NCI-H2081 treated with DMSO at 0.1 percent for 48 hours (cell line): Measurements from ENCODE around the gene FSIP1.

ENCODE experiments used
- DNase-seq: peaks from one replicate; lab custom pipeline; 2025; lab: John Stamatoyannopoulos, UW

Gene FSIP1

DNA sequence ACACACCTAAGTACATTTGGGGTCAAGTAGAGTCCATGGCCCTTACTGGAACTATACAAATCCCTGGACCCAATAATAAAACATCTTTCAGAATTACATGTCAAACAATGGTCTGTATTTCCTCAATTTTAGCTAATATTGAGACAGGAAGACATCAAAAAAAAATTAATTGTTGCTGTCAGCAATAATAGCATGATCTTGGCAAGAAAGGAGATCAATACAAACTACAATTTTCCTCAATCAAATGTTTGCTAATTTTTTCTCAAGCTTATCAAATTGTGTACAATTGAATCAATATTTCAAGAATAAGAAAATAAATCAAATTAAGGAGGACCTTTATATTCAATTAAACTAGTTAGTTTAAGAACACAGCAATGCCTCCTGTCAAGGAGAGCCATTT is 62.6 kb downstream of the FSIP1 start:
- no peak for DNase-seq

- no peak for DNase-seq
Observed at GRCh38 chr15:39719109-39719508, 63.5 kb downstream of the FSIP1 start.

DNA sequence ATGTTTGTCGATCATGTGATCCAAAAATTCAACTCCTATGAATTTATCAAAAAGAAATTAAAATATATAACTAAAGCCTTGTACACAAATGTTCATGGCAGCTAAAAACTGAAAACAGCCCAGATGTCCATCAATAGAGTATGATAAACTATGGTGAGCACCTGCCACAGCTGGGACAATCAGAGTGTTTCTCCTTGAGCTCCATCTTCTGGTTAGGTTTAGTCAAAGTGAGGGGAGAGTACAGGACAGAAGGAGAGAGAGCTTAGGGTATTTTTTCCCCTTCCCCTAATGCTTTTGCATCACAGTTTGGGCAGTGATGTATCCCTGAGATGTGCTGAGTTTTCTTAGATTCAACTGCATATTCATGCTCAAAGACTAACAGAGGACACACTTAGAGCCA is 65.5 kb downstream of the FSIP1 start:
- no peak for DNase-seq

DNA sequence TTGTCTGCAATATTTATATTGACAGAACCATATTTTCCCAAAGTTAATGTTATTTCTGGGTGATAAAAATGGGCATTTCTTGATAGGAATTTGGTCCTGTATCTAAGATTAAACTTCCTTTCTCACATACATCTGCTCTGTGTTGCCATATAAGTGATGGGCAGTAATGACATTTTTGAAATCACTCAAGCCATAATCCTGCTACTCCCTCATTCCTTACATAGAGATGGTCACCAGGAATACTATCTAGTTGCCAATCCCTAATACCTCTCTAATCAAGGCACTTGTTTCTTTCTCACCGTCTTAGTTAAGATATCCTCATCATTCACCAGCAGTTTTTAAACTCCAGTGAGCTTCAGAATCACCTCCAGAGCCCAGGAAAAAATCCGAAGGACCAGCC is 68.4 kb downstream of the FSIP1 start:
- no peak for DNase-seq

DNA sequence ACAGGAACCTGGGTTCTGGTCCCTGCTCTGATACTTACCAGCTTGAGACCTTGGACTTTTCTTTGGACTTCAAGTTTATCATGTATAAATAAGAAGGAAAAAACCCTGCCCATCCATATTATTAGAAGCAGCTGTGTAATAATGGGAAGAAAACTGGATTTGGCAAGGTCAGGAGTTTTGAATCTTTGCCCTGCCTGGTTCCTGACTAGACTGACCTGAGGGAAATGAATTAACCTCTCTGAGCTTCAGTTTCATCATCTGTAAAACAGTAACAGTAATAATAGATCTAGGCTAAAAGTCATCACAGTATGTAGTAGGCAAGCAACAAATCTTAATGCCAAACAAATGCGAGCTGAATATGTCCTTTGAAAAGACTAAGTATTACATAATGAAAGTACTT is 68.8 kb downstream of the FSIP1 start:
- no peak for DNase-seq

DNA sequence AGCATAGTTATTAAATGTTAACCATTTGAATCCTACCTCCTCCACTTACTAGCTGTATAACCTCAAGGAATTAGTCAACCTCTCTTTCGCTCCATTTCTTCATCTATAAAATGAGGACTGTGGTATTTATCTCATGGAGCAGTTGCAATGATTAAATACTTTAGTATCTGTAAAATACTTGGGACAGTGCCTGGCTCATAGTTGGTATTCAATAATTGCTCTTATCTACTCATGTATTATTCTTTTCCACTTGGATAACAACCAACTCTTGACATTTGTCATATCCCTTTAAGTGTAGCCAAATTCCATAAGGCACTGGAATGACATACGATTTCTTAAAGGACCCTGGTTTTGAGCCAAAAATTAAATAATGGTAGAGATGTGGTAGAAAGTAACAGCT is 72.0 kb downstream of the FSIP1 start:
- DNase-seq = no peak

GRCh38 chr15:39709941-39710340 is 72.7 kb downstream of the FSIP1 start:
- no peak for DNase-seq

DNA sequence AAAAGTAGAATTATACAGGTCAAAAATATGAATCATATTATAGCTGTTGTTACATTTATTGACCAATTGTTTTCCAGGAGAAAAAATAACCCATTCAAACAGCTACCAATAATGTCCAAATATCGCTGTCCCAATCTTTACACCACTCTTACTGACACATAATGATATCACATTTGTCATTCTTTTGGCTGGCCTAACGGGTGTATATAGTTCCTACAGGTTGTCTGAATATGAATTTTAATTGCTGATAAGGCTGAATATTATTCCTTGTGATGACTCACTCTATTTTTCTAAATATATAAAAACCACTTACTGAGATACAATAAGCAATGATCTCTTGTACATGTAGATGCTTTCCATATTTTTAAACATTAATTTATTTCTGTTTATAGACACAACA is 76.4 kb downstream of the FSIP1 start:
- no peak for DNase-seq

DNA sequence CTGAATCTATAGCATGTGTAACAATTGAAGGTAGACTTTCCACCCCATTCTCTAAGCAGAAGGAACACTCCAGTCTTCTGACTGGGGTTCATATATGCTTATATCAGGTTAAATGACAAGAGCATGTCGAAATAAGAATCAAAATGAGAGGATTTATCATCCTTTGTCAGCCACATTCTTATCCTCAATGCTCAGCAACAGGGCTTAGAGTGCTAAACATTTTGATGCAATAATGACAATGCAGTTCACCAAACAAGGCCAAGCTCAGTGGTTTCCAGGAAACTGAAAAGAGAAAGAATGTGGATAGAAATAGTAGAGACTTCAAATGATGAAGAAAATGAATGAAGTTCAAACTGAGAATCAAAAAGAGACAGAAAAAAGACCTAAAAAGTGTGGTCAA is 78.0 kb downstream of the FSIP1 start:
- no peak for DNase-seq

DNA sequence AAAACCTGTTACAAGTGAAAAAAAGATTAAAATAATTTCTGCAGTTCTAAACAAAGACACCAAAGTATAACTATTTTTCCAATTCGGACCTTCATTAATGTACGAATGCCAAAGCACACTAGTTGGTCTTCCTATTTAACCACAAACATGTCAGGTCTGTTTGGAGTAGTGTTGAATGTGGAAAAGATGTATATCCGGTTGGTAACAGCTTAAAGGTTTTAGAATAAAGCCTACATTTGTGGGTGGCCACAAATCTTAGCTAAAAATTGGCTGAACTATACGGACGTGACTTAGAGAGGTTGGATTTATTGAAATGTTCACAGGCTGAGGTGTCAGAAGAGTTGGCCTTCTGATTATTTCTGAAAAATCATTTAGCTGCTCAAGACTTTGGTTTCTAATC is 78.4 kb downstream of the FSIP1 start:
- DNase-seq = no peak

- no peak for DNase-seq
Observed at GRCh38 chr15:39701988-39702387, 80.7 kb downstream of the FSIP1 start.

GRCh38 chr15:39700375-39700700 is 82.3 kb downstream of the FSIP1 start:
- DNase-seq = no peak

DNA sequence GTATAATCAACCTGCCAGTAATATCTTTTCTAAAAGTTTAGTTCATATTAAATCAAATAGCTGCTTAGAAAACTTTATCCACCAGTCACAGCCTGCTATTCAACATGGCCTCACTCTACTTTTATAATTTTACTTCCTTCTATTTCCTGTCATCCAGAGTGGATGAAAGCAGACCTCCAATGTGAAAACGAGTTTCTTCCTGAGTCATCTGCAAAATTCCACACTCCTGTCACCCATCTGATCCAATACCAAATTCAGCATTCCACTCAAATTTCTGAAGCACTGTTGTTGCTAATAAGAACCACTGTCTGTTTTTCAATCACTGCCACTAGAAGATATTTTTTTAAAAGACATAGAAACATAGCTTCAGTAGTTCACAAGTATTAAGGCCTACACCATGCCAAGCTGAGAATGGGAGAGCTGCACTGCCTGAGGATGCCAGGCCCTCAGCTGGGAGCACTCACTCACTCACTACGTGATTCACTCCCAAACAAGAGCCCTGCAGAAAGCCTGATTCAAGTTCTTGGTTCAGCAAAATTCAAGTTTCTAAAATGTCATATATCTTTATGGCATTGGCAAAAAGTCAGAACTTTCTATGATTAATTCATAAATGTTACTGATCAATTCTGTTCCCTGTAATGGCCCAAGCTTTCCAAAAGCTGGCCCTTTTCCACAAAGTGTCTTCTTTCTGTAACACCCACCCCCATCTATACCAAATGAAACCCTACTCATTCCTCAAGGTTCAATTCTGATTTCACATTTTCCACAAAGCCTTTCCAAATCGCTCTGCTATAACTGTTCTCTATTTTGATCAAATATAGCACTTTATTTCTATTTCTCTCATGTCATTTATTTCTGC is 82.9 kb downstream of the FSIP1 start:
- DNase-seq = no peak

DNA sequence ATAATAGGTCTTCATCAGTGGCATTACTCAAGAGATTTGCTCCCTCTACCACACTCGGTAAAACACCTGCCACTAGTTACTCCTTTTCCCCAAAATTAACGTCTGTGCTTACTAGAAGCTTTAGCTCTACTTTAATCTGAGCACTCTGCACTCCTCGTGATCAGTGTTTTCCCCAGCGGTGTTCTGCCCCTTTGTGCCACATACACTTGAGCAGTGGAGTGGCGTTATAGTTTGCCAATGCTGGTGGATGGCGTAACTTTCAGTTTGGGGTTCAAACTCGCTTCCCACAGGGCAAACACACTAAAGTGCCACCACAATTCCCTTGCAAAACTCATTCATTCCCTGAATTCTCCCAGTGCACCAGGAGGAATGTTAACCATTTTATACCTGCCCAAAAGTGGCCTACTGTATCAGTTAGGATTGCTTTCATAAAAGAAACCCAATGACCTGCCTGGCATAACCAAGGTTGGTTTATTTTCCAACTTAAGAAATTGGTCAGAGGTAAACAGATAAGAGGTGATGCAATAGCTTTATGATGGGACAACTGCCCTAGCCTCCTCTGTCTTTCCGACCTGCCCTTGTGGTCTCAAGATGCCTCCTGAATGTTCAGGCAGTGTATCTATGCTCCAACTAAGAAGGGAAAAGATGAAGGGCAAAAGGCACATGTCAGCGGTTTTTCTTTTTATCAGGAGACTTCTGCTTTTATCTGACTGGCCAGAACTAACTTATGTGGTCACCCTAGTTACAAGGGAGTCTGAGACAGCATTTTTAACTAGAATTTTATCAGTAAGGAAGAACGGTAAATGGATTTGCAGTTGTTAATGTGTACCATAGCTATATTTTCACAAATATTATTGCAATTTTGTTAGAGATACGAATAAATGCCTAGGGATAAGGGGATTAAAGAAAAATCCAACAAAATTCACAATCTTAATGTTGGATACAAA is 83.9 kb downstream of the FSIP1 start:
- DNase-seq = no peak

DNA sequence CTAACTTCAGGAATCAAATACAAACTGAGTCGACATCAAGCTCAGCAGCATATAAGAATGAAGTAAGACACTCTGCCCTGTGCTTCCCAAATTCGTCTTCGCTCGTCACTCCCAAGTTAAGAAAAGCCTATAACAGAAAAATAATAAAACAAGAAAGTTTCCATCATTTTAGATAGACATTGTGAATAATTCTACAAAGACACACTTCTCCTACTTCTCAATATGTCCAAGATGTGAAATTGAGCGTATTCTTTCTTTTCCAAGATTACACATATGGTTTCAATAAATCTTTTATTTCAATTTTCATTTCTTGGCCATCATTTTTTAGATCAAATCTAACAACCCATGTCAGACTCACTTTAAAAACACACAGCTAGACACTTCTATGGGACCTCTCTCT is 85.1 kb downstream of the FSIP1 start:
- DNase-seq = no peak

DNA sequence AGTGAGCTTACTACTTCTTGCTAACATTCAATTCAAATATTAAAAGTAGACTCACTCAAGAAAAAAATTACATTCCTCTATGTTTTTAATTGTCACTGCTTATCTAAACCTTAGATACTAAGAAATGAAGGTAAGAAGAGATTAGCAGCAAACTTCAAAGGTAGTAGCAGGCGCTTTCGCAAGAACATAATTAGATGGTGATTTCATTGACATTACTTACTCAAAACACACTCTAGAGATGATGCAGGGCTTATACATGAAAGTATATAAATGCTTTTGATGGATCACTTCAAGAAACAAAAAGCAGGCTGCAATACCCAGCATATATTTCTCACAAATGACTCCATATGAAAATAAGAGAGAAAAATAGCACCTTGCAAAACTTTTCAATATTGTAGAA is 86.8 kb downstream of the FSIP1 start:
- DNase-seq = no peak

- no peak for DNase-seq
Observed at GRCh38 chr15:39692356-39693327, 90.0 kb downstream of the FSIP1 start.

DNA sequence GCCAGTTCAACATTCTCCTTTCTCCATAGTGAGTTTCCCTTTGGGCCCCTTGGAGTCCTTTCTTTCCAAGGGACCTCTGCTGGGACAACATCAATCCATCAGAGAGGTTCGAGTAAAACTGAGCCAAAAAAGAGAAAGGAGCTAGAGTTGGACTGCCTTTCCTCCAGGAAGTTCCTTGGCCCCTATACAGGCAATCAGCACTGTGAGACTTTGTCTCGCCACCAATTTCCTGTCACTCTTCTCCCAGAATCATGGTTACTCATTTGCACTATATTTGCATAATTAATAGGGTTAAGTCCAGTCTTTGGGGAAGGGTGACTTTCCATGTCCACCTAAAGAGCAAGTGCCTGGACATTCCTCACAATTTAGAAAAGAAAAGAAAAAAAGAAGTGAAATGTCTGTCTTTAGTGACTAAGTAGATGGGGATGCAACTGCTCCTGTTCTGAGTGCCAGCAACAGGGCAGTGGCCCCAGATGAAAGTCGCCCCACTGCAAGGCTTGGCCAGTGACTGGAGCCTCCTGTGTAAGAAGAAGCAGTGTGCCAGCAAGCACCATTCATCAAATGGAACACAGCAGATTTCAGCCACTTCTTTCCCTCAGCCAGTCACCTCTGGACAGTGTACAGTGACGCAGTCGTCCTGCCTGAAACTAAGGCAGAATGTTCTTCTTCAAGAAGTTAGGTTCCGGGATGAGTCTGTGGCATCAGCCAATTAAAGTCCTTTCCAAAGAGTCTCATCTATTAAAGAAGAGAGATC is 91.6 kb downstream of the FSIP1 start:
- no peak for DNase-seq

DNA sequence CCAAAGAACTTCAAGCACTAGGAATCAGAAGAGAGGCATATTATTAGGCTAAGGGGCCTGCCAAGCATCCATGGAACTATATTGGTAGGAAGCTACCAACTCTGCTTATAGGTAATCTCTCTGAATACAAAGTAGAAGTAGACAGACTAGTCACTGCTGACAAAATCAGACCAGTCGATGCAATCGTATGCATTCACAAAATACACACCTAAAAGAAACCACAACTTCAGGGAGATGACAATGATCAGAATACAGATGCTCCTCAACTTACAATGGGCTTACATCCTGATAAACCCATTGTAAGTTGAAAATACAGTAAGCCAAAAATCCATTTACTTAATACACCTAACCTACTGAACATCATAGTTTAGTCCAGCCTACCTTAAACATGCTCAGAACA is 94.7 kb downstream of the FSIP1 start:
- DNase-seq = no peak

- DNase-seq = no peak
Observed at GRCh38 chr15:39685999-39686613, 96.5 kb downstream of the FSIP1 start.

DNA sequence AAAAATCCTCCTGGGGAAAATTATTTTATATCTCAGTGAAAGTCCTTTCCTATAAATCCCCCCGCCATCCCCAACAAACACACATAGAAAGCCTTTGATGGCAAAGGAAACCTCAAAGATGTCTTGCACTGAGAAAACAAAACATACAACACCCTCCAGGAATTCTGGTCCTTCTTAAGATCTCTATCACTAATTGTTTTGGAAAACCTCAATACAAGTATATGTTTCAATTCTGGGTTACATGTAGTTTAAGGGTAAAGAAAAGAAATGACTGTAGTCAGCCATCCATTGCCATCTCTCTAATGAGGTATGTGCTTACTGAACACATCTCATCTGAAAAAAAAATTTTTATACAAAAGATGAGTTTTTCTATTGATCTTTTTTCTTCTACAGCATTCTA is 97.3 kb downstream of the FSIP1 start:
- DNase-seq = no peak
